ENCODE results near the gene HSPA14. TPM values are rescaled to one million over a fixed set of nuclear protein-coding genes. Genes with fewer than 3 reads are reported as not detected.

The HSPA14 gene
- total RNA-seq, 1 donor, result 11.9 TPM

- Histone ChIP-seq H2AFZ (ENCODE audit: low read length) (peak overlapping the region; percentile 96), H3K79me2 (ENCODE audit: insufficient read depth, low read length) (peaks cover 47% of the 10 kb centered on the region), H3K4me1 (ENCODE audit: insufficient read depth, low read length) (peaks cover 12% of the 10 kb centered on the region), H3K36me3 (ENCODE audit: insufficient read depth, low read length) (peaks cover 37% of the 10 kb centered on the region), H4K20me1 (ENCODE audit: insufficient read depth, low read length) (peaks cover 4% of the 10 kb centered on the region), H3K4me3 (ENCODE audit: insufficient read depth, low read length) (peak overlapping the region; percentile 97), H3K4me2 (ENCODE audit: insufficient read depth, low read length) (peak overlapping the region; percentile 88), H3K9me3 (ENCODE audit: low read depth, low read length) (no peaks in the 10 kb centered on the region), H3K27ac (ENCODE audit: low read depth, low read length) (peak overlapping the region; percentile 86), H3K27me3 (ENCODE audit: insufficient read depth, low read length) (no peaks in the 10 kb centered on the region)
- no peak for TF ChIP-seq CTCF (IDR thresholded peaks at IDR 0.05; ENCODE audit: extremely low read depth, low read depth, low read length)
- peak; percentile 71 for DNase-seq (ENCODE audit: insufficient read length, low spot score, missing footprints)
These were observed 637 bp downstream of the HSPA14 start for GRCh38 chr10:14838582-14839304.

- H3K79me2 ChIP-seq (ENCODE audit: insufficient read depth, low read length), result peaks cover 53% of the 10 kb centered on the region
- H3K36me3 ChIP-seq (ENCODE audit: insufficient read depth, low read length), result peaks cover 41% of the 10 kb centered on the region
- H2AFZ ChIP-seq (ENCODE audit: low read length), result peak overlapping the region; percentile 96
These were observed 1.2 kb downstream of the HSPA14 start for GRCh38 chr10:14839305-14839695.

GRCh38 chr10:14840178-14840577, 2.1 kb downstream of the HSPA14 start:
- Histone ChIP-seq H3K27ac (ENCODE audit: low read depth, low read length) (no peak overlapping the region), H3K4me1 (ENCODE audit: insufficient read depth, low read length) (peaks cover 12% of the 10 kb centered on the region), H3K9me3 (ENCODE audit: low read depth, low read length) (no peaks in the 10 kb centered on the region), H3K36me3 (ENCODE audit: insufficient read depth, low read length) (peaks cover 47% of the 10 kb centered on the region), H2AFZ (ENCODE audit: low read length) (no peak overlapping the region), H4K20me1 (ENCODE audit: insufficient read depth, low read length) (peaks cover 4% of the 10 kb centered on the region), H3K27me3 (ENCODE audit: insufficient read depth, low read length) (no peaks in the 10 kb centered on the region), H3K4me3 (ENCODE audit: insufficient read depth, low read length) (no peak overlapping the region), H3K79me2 (ENCODE audit: insufficient read depth, low read length) (peaks cover 56% of the 10 kb centered on the region), H3K4me2 (ENCODE audit: insufficient read depth, low read length) (no peak overlapping the region)
- TF ChIP-seq CTCF (IDR thresholded peaks at IDR 0.05; ENCODE audit: extremely low read depth, low read depth, low read length), result no peak
- no peak for DNase-seq (ENCODE audit: insufficient read length, low spot score, missing footprints)

More at GRCh38 chr10:14839305-14839695, 1.2 kb downstream of the HSPA14 start:
- DNase-seq (ENCODE audit: insufficient read length, low spot score, missing footprints), result no peak
- H3K4me3 ChIP-seq (ENCODE audit: insufficient read depth, low read length), result peak overlapping the region; percentile 97
- peak overlapping the region; percentile 88 for H3K4me2 ChIP-seq (ENCODE audit: insufficient read depth, low read length)
- H3K27me3 ChIP-seq (ENCODE audit: insufficient read depth, low read length), result no peaks in the 10 kb centered on the region
- peaks cover 12% of the 10 kb centered on the region for H3K4me1 ChIP-seq (ENCODE audit: insufficient read depth, low read length)
- H3K27ac ChIP-seq (ENCODE audit: low read depth, low read length), result peak overlapping the region; percentile 86
- H3K9me3 ChIP-seq (ENCODE audit: low read depth, low read length), result no peaks in the 10 kb centered on the region
- H4K20me1 ChIP-seq (ENCODE audit: insufficient read depth, low read length), result peaks cover 4% of the 10 kb centered on the region
- no peak for TF ChIP-seq CTCF (IDR thresholded peaks at IDR 0.05; ENCODE audit: extremely low read depth, low read depth, low read length)

DNA sequence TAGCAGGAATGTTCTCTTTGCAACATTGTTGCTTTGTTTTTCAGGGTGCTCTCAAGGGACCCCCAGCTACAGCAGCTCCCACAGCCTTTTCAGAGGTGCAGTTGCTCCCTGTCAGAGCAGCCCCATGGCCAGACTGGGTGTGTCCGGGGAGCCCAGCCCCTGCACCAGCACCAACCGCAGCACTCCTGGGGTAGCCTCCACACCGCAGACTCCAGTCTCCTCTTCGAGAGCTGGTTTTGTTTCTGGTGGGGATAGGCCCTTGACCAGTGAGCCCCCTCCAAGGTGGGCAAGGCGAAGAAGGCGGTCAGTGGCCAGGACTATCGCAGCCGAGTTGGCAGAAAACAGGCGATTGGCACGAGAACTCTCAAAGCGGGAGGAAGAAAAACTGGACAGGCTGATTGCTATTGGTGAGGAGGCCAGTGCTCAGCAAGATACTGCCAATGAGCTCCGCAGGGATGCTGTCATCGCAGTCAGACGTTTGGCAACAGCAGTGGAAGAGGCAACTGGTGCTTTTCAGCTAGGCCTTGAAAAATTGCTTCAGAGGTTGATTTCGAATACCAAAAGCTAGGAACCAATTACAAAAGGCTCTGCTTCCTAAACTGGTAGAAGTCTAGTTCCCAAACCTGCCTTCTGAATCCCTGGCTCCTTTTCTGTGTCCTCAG, 5.4 kb downstream of the HSPA14 start:
- no peak for DNase-seq (ENCODE audit: insufficient read length, low spot score, missing footprints)
- Histone ChIP-seq H2AFZ (ENCODE audit: low read length) (no peak overlapping the region), H3K4me2 (ENCODE audit: insufficient read depth, low read length) (no peak overlapping the region), H3K9me3 (ENCODE audit: low read depth, low read length) (no peaks in the 10 kb centered on the region), H3K4me3 (ENCODE audit: insufficient read depth, low read length) (no peak overlapping the region), H3K27me3 (ENCODE audit: insufficient read depth, low read length) (no peaks in the 10 kb centered on the region), H3K36me3 (ENCODE audit: insufficient read depth, low read length) (peaks cover 47% of the 10 kb centered on the region), H3K4me1 (ENCODE audit: insufficient read depth, low read length) (peaks cover 4% of the 10 kb centered on the region), H3K27ac (ENCODE audit: low read depth, low read length) (no peak overlapping the region), H3K79me2 (ENCODE audit: insufficient read depth, low read length) (peaks cover 53% of the 10 kb centered on the region), H4K20me1 (ENCODE audit: insufficient read depth, low read length) (peaks cover 4% of the 10 kb centered on the region)
- TF ChIP-seq CTCF (IDR thresholded peaks at IDR 0.05; ENCODE audit: extremely low read depth, low read depth, low read length), result no peak

Measured in osteoblast (primary cell).